ENCODE results near the gene CHST10.

DNA sequence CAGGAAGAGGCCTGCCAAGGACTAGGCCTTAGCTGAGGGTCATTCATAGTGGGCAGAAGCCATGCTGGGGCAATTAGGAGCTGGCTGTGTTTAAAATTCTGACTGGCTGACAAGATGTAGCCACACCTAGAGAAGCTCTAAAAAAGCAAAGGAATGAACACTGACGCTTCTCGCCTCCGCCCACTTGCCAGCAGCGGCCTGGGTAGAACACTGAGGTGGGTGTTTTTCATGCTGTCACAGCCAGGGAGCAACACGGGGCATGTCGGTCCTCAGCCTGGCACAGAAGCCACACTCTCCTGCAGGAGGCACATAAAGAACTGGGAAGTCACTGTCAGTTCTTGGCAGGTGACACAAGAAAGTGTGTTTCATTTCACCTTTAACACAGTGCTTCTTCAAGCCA is 10.4 kb downstream of the CHST10 start:
- TF ChIP-seq POLR2A (IDR thresholded peaks at IDR 0.05), result no peak
- TF ChIP-seq, protein P1, sequence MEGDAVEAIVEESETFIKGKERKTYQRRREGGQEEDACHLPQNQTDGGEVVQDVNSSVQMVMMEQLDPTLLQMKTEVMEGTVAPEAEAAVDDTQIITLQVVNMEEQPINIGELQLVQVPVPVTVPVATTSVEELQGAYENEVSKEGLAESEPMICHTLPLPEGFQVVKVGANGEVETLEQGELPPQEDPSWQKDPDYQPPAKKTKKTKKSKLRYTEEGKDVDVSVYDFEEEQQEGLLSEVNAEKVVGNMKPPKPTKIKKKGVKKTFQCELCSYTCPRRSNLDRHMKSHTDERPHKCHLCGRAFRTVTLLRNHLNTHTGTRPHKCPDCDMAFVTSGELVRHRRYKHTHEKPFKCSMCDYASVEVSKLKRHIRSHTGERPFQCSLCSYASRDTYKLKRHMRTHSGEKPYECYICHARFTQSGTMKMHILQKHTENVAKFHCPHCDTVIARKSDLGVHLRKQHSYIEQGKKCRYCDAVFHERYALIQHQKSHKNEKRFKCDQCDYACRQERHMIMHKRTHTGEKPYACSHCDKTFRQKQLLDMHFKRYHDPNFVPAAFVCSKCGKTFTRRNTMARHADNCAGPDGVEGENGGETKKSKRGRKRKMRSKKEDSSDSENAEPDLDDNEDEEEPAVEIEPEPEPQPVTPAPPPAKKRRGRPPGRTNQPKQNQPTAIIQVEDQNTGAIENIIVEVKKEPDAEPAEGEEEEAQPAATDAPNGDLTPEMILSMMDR (IDR thresholded peaks at IDR 0.05), result peak in 1 of 12 donors; percentile 10

All from heart left ventricle (tissue), 13 donors.